Brain microvascular endothelial cell (primary cell): ENCODE measurements around the gene NFIL3.
"Not testable (repeated sequence)": the region's sequence is repeated elsewhere in the genome, so short reads cannot be mapped to it uniquely, and the experiment has no call there.

ENCODE experiments used
- DNase-seq: peaks from one replicate; pipeline ENCODE4 v3.0.0-alpha.2; 2020
- H3K27ac ChIP-seq: fragments of 250-450 bp; sonication (Bioruptor Pico); 2 replicates; pipeline ENCODE4 v1.5.1; 2020; ENCODE audit warnings: mild to moderate bottlenecking, moderate library complexity
- H3K27me3 ChIP-seq: fragments of 250-450 bp; sonication (Bioruptor Pico); replicated peaks from 2 replicates; pipeline ENCODE4 v1.5.1; 2020; ENCODE audit warnings: mild to moderate bottlenecking
- H3K36me3 ChIP-seq: fragments of 250-450 bp; sonication (Bioruptor Pico); replicated peaks from 2 replicates; pipeline ENCODE4 v1.5.1; 2020; ENCODE audit warnings: mild to moderate bottlenecking
- H3K4me3 ChIP-seq: 2 replicates; pipeline ENCODE4 v1.5.1; 2011; ENCODE audit warnings: low read depth, mild to moderate bottlenecking, control low read depth, low read length, moderate library complexity
- in situ Hi-C: cut with HindIII; loops from 2 replicates; pipeline ENCODE4 v1.10.0; 2017; ENCODE audit warnings: low sequenced_read_pairs, low pct_ligation_motif_present
- TF ChIP-seq, protein P1 (sequence below): IDR thresholded peaks from 2 replicates; pipeline ENCODE4 v1.5.1; 2011; ENCODE audit warnings: low read depth, mild to moderate bottlenecking, moderate library complexity, low read length, control low read depth, inconsistent platforms; ENCODE audit errors: missing control alignments

Gene NFIL3

GRCh38 chr9:91393826-91394225 is 29.8 kb downstream of the NFIL3 start:
- DNase-seq, result no peak
- Histone ChIP-seq H3K4me3 (no peak overlapping the region), H3K27me3 (no peaks in the 10 kb centered on the region), H3K27ac (no peak overlapping the region), H3K36me3 (no peaks in the 10 kb centered on the region)
- in situ Hi-C loops, result no loop called here
- TF ChIP-seq, protein P1, sequence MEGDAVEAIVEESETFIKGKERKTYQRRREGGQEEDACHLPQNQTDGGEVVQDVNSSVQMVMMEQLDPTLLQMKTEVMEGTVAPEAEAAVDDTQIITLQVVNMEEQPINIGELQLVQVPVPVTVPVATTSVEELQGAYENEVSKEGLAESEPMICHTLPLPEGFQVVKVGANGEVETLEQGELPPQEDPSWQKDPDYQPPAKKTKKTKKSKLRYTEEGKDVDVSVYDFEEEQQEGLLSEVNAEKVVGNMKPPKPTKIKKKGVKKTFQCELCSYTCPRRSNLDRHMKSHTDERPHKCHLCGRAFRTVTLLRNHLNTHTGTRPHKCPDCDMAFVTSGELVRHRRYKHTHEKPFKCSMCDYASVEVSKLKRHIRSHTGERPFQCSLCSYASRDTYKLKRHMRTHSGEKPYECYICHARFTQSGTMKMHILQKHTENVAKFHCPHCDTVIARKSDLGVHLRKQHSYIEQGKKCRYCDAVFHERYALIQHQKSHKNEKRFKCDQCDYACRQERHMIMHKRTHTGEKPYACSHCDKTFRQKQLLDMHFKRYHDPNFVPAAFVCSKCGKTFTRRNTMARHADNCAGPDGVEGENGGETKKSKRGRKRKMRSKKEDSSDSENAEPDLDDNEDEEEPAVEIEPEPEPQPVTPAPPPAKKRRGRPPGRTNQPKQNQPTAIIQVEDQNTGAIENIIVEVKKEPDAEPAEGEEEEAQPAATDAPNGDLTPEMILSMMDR, result no peak

- no peak for DNase-seq
- Histone ChIP-seq H3K27me3 (no peaks in the 10 kb centered on the region), H3K27ac (no peak overlapping the region), H3K4me3 (no peak overlapping the region), H3K36me3 (no peaks in the 10 kb centered on the region)
- in situ Hi-C loops, result no loop called here
- TF ChIP-seq, protein P1, result no peak
Observed at GRCh38 chr9:91392435-91392834, 31.2 kb downstream of the NFIL3 start.

- H3K27ac ChIP-seq, result no peak overlapping the region
- in situ Hi-C loops, result no loop called here
- TF ChIP-seq, protein P1, result no peak
- H3K4me3 ChIP-seq, result no peak overlapping the region
- no peak for DNase-seq
- no peaks in the 10 kb centered on the region for H3K27me3 ChIP-seq
- H3K36me3 ChIP-seq, result no peaks in the 10 kb centered on the region
Observed at GRCh38 chr9:91391818-91392217, 31.8 kb downstream of the NFIL3 start.

DNA sequence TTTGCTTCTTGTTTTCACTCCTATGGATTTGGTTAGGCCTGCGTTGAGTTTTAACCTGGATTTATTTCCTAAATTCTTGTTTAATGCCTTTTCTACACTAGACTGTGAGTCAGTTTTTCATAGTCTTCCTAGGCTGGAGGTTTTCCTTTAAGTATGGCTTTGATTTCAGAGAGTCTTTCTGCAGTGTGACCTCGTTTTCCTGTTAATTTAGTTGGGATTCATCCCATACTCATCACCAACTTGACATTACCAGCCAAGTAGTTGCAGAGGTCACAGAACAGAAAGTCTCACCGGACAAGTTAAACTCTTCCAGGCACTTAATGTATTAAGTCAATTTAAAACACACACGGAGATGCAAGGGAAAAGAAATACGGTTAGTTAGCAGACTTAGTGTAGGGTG is 32.2 kb downstream of the NFIL3 start:
- Histone ChIP-seq H3K27me3 (no peaks in the 10 kb centered on the region), H3K27ac (no peak overlapping the region), H3K4me3 (no peak overlapping the region), H3K36me3 (no peaks in the 10 kb centered on the region)
- TF ChIP-seq, protein P1, result no peak
- DNase-seq, result no peak
- in situ Hi-C loops, result no loop called here

DNA sequence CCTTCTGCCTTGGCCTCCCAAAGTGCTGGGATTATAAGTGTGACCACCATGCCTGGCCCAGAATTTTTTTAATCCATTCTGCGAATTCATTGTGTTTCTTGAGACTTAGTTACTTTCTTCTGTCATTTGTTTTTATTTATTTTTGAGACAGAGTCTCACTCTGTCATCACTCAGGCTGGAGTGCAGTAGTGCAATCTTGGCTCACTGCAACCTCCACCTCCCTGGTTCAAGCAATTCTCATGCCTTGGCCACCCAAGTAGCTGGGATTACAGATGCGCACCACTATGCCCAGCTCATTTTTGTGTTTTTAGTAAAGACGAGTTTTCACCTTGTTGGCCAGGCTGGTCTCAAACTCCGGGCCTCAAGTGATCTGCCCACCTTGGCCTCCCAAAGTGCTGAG is 33.9 kb downstream of the NFIL3 start:
- in situ Hi-C loops, DNase-seq, H3K27me3 ChIP-seq, H3K4me3 ChIP-seq, H3K27ac ChIP-seq, H3K36me3 ChIP-seq: not testable (repeated sequence)

GRCh38 chr9:91386765-91387164 is 36.9 kb downstream of the NFIL3 start:
- Histone ChIP-seq H3K27ac (no peak overlapping the region), H3K27me3 (no peaks in the 10 kb centered on the region), H3K36me3 (no peaks in the 10 kb centered on the region), H3K4me3 (no peak overlapping the region)
- TF ChIP-seq, protein P1, result no peak
- DNase-seq, result no peak
- in situ Hi-C loops, result no loop called here

- TF ChIP-seq, protein P1, result no peak
- no peak for DNase-seq
- in situ Hi-C loops, result no loop called here
- H3K4me3 ChIP-seq, result no peak overlapping the region
- H3K36me3 ChIP-seq, result no peaks in the 10 kb centered on the region
- no peaks in the 10 kb centered on the region for H3K27me3 ChIP-seq
- H3K27ac ChIP-seq, result no peak overlapping the region
Observed at GRCh38 chr9:91384954-91385353, 38.7 kb downstream of the NFIL3 start.
